Neural cell (in vitro differentiated cells): ENCODE results near the gene CITED1. TPM values are rescaled to one million over a fixed set of nuclear protein-coding genes. Genes with fewer than 3 reads are reported as not detected.

Experiments used
- H2AFZ ChIP-seq: fragments of 200-600, 300-800 bp; sonication (generic), shearing (Covaris generic); 2 replicates; pipeline ENCODE4 v1.6.0; 2014; ENCODE audit warnings: low read depth, mild to moderate bottlenecking, antibody characterized with exemption, low read length, moderate library complexity
- H3F3A ChIP-seq: fragments of 200-600 bp; shearing (Covaris generic); 2 replicates; pipeline ENCODE4 v1.6.1; 2016; ENCODE audit warnings: mild to moderate bottlenecking, moderate library complexity, mixed read lengths, antibody characterized with exemption, low read length; ENCODE audit not compliant: insufficient read depth, poor library complexity, severe bottlenecking
- H3K27ac ChIP-seq: fragments of 200-600, 300-800 bp; sonication (generic), shearing (Covaris generic); 2 replicates; pipeline ENCODE4 v1.5.1; 2014; ENCODE audit warnings: mild to moderate bottlenecking, low read length, moderate library complexity
- H3K27me3 ChIP-seq: fragments of 300-800, 200-600 bp; sonication (generic), shearing (Covaris generic); 2 replicates; pipeline ENCODE4 v1.6.0; 2014; ENCODE audit warnings: mild to moderate bottlenecking, low read depth, low read length, moderate library complexity; ENCODE audit not compliant: insufficient read depth
- H3K36me3 ChIP-seq: fragments of 300-800, 200-600 bp; sonication (generic), shearing (Covaris generic); 2 replicates; pipeline ENCODE4 v1.5.1; 2014; ENCODE audit warnings: mild to moderate bottlenecking, antibody characterized with exemption, low read length, moderate library complexity; ENCODE audit not compliant: insufficient read depth
- H3K4me2 ChIP-seq: fragments of 300-800, 200-600 bp; sonication (generic), shearing (Covaris generic); 2 replicates; pipeline ENCODE4 v1.6.0; 2014; ENCODE audit warnings: mild to moderate bottlenecking, low read length
- H3K4me3 ChIP-seq: fragments of 300-800, 200-600 bp; sonication (generic), shearing (Covaris generic); 2 replicates; pipeline ENCODE4 v1.5.1; 2014; ENCODE audit warnings: mild to moderate bottlenecking, low read length, moderate library complexity
- H3K79me2 ChIP-seq: fragments of 200-600 bp; shearing (Covaris generic); replicated peaks from 2 replicates; pipeline ENCODE4 v1.6.0; 2014; ENCODE audit warnings: mild to moderate bottlenecking, low read length, moderate library complexity; ENCODE audit not compliant: insufficient read depth
- H3K9ac ChIP-seq: fragments of 300-800, 200-600 bp; sonication (generic), shearing (Covaris generic); 2 replicates; pipeline ENCODE4 v1.6.1; 2016; ENCODE audit warnings: mild to moderate bottlenecking, low read length, mixed read lengths
- H3K9me2 ChIP-seq: fragments of 200-600 bp; shearing (Covaris generic); 2 replicates; pipeline ENCODE4 v1.6.1; 2016; ENCODE audit warnings: mild to moderate bottlenecking, low read length, mixed read lengths; ENCODE audit not compliant: insufficient read depth
- H3K9me3 ChIP-seq: fragments of 200-600, 300-800 bp; sonication (generic), shearing (Covaris generic); 2 replicates; pipeline ENCODE4 v1.6.1; 2016; ENCODE audit warnings: mild to moderate bottlenecking, mixed run types, low read length, moderate library complexity, mixed read lengths
- H4K20me1 ChIP-seq: fragments of 200-600 bp; shearing (Covaris generic); 2 replicates; pipeline ENCODE4 v1.6.1; 2016; ENCODE audit warnings: mild to moderate bottlenecking, mixed run types; ENCODE audit not compliant: insufficient read depth
- CTCF ChIP-seq: fragments of 450-650 bp; IDR thresholded peaks from 2 replicates; pipeline ENCODE4 v1.5.1; 2014; ENCODE audit warnings: antibody characterized with exemption, mild to moderate bottlenecking, moderate library complexity; ENCODE audit not compliant: poor library complexity, severe bottlenecking
- EP300 ChIP-seq: fragments of 450-650 bp; conservative IDR thresholded peaks from 2 replicates; pipeline ENCODE4 v1.6.1; 2014; ENCODE audit warnings: antibody characterized with exemption, mild to moderate bottlenecking, moderate library complexity; ENCODE audit not compliant: poor library complexity, severe bottlenecking
- EZH2 ChIP-seq: fragments of 200-600, 300-800 bp; shearing (Covaris generic), sonication (generic); IDR thresholded peaks from 2 replicates; pipeline ENCODE4 v1.6.1; 2014; ENCODE audit warnings: antibody characterized with exemption, low read length, borderline replicate concordance, mild to moderate bottlenecking; ENCODE audit not compliant: insufficient read depth, poor library complexity, severe bottlenecking
- MXI1 ChIP-seq: fragments of 450-650 bp; conservative IDR thresholded peaks from 2 replicates; pipeline ENCODE4 v1.6.1; 2014; ENCODE audit warnings: antibody characterized with exemption, mild to moderate bottlenecking; ENCODE audit not compliant: poor library complexity, severe bottlenecking
- POLR2AphosphoS5 ChIP-seq: IDR thresholded peaks from 2 replicates; pipeline ENCODE4 v1.6.1; 2012
- RAD21 ChIP-seq: fragments of 450-650 bp; conservative IDR thresholded peaks from 2 replicates; pipeline ENCODE4 v1.6.1; 2014; ENCODE audit warnings: antibody characterized with exemption, mild to moderate bottlenecking, moderate library complexity
- REST ChIP-seq: IDR thresholded peaks from 2 replicates; pipeline ENCODE4 v1.6.1; 2012; ENCODE audit warnings: borderline replicate concordance
- SMC3 ChIP-seq: fragments of 450-650 bp; conservative IDR thresholded peaks from 2 replicates; pipeline ENCODE4 v1.6.1; 2014; ENCODE audit warnings: antibody characterized with exemption, mild to moderate bottlenecking, moderate library complexity; ENCODE audit not compliant: poor library complexity
- TAF1 ChIP-seq: IDR thresholded peaks from 2 replicates; pipeline ENCODE4 v1.6.1; 2012; ENCODE audit warnings: low read depth
- polyA plus RNA-seq: library from polyadenylated mRNA; depleted of rRNA; stranded (reverse); fragments of >200 nt; gene quantifications from 2 replicates; pipeline ENCODE4 v1.2.3, GENCODE V29; 2014

CITED1 gene
- polyA plus RNA-seq, 1 donor from 2014 or later = 24.1 TPM

- no peak for TF ChIP-seq POLR2AphosphoS5
- no peak for TF ChIP-seq TAF1
- Histone ChIP-seq H3K9me3 (no peaks in the 10 kb centered on the region), H2AFZ (no peak overlapping the region), H3K9me2 (no peaks in the 10 kb centered on the region), H3K79me2 (no peaks in the 10 kb centered on the region), H3K36me3 (no peaks in the 10 kb centered on the region), H4K20me1 (no peaks in the 10 kb centered on the region), H3K4me3 (no peak overlapping the region), H3F3A (no peaks in the 10 kb centered on the region), H3K27me3 (no peaks in the 10 kb centered on the region), H3K27ac (no peak overlapping the region), H3K4me2 (no peak overlapping the region), H3K9ac (no peak overlapping the region)
Observed at GRCh38 chrX:72314881-72315280, 9.2 kb upstream of the CITED1 start.

GRCh38 chrX:72313707-72314641 is 8.3 kb upstream of the CITED1 start:
- H4K20me1 ChIP-seq = no peaks in the 10 kb centered on the region
- H3F3A ChIP-seq = no peaks in the 10 kb centered on the region
- H3K79me2 ChIP-seq = no peaks in the 10 kb centered on the region
- no peaks in the 10 kb centered on the region for H3K27me3 ChIP-seq
- H3K36me3 ChIP-seq = no peaks in the 10 kb centered on the region
- no peak overlapping the region for H3K27ac ChIP-seq
- H3K9me3 ChIP-seq = no peaks in the 10 kb centered on the region
- H3K9ac ChIP-seq = no peak overlapping the region
- no peak for TF ChIP-seq EZH2
- no peaks in the 10 kb centered on the region for H3K9me2 ChIP-seq
- no peak overlapping the region for H3K4me3 ChIP-seq
- no peak overlapping the region for H3K4me2 ChIP-seq
- H2AFZ ChIP-seq = no peak overlapping the region

GRCh38 chrX:72312311-72312940 is 6.7 kb upstream of the CITED1 start:
- no peak overlapping the region for H3K9ac ChIP-seq
- TF ChIP-seq RAD21 (no peak), SMC3 (no peak), MXI1 (no peak), EP300 (no peak), POLR2AphosphoS5 (no peak), TAF1 (no peak), REST (no peak), CTCF (no peak), EZH2 (no peak)
- H4K20me1 ChIP-seq = no peaks in the 10 kb centered on the region
- H3K9me3 ChIP-seq = no peaks in the 10 kb centered on the region
- H3K27me3 ChIP-seq = peaks cover 12% of the 10 kb centered on the region
- no peak overlapping the region for H3K4me2 ChIP-seq
- no peaks in the 10 kb centered on the region for H3K79me2 ChIP-seq
- no peaks in the 10 kb centered on the region for H3F3A ChIP-seq
- H2AFZ ChIP-seq = no peak overlapping the region
- no peak overlapping the region for H3K4me3 ChIP-seq
- H3K9me2 ChIP-seq = no peaks in the 10 kb centered on the region
- no peak overlapping the region for H3K27ac ChIP-seq
- no peaks in the 10 kb centered on the region for H3K36me3 ChIP-seq
